NCI-H2196 treated with DMSO at 0.1 percent for 48 hours (cell line): ENCODE measurements around the gene DIAPH3.

Source experiments
- DNase-seq: peaks from one replicate; lab custom pipeline; 2025; ENCODE audit not compliant: unreplicated experiment; lab: John Stamatoyannopoulos, UW

Gene DIAPH3

DNA sequence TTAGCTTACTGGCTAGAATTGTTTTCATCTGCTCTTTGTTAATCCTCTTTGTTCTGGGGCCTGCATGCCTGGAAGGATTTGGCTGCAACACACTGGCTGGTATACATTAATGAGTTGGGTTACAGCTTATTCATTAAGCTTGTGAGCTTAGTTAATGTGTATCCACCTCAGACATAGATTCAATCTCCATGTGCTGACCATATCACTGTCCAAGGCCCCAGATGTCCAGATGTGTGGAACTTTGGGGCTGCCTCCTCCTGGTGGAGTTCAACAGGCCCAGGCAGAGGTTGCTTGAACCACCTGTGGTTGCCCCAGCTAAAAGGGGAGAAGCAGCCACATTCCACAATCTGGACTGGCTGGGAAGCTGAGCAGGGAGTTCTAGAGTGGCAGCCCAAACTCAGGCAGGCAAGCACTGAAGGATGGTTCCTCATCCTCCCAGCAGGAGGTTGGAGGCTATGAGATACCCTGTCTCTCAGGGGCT is 5.4 kb downstream of the DIAPH3 start:
- no peak for DNase-seq

DNA sequence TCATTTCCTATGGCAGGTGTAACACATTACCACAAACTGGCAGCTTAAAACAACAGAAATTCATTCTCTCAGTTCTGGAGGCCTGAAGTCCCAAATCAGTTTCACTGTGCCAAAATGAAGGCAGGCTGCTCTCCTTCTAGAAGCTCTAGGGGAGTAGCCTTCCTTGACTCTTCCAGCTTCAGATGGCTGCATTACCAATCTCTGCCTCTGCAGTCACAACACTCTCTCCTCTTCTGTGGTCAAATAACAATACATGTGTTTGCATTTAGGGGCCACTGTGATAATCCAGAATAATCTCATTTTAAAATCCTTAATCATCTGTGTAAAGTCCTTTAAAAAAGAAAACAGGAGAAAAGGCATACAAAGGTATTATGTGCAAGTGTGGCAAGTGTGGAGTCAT is 7.8 kb downstream of the DIAPH3 start:
- DNase-seq = no peak

DNA sequence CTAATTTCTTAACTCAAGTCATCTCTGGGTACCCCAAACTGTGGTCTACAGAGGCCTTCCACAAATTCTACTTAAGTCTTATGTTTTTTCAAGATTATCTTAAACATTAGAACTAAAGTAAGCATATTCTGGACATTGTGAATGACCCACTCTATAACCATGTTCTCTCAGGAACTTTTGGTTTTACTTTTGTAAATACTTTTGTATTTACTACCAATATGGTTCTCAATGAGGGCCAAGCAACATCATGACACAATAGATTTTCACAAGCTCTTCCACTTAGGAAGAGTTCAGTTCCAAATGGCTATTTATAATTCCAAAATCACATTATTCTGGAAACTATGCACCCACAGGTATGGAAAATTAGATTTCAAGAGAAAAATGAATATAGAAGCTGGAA is 10.8 kb downstream of the DIAPH3 start:
- no peak for DNase-seq

DNA sequence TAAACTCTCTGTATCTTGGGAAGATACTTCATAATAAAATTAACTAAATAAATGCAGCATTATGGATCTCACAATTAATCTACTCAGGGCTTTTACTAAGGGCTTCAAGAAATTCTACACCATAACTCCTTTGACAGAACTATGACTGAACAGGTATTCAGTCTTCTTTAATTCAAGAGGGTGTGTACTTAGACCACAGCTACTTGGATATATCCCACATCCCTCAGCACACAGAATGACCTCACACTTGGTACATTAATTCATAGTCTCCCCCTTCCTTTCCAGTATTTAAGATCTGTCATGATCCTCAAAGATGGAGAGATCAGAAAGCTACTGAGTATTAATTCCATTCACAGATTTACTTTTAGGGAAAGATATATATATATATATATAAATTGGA is 11.6 kb downstream of the DIAPH3 start:
- DNase-seq = no peak

DNA sequence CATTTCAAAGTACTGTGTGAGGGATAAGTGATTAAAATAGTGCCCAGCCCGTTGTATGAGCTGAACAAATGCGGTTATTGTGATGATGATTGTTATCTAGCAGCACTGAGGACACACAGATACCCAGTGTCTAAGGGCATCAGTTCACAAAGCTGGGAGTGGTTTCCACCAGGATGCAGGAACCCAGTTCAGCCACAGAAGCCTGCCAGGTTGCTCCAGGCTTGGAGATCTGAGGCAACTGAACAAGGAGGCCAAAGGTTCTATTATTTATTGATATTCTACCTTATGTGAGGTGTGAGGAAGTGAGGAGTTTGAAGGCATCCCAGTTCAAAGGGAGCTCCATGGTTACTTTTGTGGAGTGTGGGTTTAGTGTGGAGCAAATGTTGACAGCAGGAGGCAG is 13.2 kb downstream of the DIAPH3 start:
- no peak for DNase-seq

DNA sequence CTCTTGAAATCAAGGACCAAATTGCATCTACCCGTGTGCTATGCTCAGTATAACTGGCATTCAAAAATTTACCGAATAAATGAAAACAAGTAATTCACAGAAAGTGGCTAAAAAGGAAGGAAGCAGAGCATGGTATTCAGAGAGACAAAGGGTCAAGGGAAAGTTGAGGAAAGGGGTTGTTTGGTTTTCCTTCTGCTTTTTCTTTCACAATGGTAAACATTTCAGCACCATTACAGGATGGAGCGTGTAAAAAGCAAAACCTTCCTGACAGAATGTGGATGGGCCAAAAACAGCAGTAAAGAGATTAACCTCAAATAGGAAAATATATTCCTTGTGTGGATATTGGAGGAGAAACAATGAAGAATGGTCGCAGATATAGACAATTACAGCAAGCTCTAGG is 14.8 kb downstream of the DIAPH3 start:
- DNase-seq = no peak

DNA sequence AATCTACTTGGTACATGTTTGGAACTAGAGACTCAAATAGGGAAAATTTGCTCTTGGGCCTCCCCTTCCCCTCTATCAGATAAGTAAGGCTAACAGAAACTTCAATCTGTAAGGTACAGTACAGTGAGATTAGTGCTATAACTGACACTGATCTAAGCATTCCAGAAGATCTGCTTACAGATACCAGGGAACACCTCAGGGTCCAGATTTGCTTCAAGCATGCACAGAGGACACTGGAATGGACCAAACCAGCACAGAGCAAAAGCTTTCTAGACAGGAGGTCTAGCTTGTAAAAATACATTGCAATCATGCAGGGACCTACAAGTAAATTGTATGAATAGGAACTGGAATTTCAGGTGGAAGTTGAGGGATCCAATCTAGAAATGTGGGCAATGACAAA is 16.4 kb downstream of the DIAPH3 start:
- DNase-seq = no peak

DNA sequence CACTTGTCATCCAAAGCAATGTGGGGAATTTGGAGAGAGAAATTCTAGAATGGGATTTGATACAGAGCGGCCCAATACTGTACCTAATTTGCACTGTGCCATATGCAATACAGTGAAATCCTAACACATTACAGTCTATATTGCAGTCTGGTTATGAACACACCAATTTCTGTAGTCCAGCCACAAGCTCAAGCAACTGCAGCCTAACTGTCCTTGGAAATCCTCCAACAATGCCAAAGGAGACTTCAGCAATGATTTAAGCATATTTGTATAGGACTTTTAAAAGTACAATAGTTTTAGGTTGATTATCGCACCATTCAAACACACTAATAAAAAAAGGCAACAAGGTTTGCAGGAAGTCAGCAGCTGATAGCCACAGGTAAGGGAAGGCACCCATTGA is 17.3 kb downstream of the DIAPH3 start:
- DNase-seq = no peak

DNA sequence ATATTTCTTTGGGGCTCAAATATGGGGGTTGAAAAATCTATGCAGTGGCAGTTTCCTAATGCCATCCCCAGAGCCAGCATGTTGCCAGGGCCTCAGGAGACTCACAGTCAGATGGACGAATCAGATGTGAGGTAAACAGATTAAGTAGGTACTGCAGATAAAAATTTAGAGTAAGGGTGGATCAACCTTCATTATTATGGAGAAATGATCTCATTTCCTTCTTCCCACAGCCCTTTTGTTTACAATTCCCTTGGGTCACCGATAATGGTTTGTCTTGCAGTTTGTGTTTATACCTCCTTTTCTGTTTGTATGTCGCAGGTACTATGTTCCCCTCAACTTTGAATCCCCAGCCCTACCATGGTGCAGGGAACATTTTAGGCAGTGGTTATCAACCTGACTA is 20.0 kb downstream of the DIAPH3 start:
- no peak for DNase-seq

DNA sequence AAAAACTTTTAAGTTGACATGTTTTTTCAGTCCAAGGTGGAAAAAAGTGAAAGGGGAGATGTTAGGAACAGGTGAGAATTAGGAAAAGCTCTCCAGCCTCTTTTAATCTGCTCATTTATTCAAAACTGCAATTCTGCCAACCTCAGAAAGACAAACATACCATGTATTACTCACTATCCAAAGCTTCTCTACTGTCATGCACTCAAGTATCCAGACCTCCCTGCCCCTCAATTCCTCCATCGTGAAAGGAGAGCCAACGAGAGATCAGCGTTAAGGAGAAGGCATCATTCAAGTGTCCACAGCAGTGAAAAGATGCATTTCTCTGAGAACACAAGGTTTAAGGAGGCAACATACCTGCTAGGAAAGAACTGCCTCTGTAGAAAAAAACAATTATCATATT is 24.5 kb downstream of the DIAPH3 start:
- no peak for DNase-seq

DNA sequence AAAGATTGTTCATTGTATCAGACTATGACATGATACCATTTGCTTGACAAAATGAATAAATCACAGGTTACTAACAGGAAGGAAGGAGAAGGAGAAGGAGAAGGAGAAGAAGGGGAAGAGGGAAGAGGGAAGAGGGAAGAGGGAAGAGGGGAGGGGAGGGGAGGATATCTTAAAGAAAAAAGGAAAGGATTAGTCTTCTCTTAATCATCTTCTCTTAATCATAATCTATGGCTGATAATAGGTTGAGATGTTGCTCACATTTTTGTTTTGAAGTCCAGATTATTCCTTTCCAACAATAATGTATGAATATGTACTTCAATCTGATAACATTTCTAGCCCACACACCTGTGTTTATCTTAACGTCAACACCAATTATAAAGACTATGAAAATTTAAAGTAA is 25.1 kb downstream of the DIAPH3 start:
- DNase-seq = no peak

DNA sequence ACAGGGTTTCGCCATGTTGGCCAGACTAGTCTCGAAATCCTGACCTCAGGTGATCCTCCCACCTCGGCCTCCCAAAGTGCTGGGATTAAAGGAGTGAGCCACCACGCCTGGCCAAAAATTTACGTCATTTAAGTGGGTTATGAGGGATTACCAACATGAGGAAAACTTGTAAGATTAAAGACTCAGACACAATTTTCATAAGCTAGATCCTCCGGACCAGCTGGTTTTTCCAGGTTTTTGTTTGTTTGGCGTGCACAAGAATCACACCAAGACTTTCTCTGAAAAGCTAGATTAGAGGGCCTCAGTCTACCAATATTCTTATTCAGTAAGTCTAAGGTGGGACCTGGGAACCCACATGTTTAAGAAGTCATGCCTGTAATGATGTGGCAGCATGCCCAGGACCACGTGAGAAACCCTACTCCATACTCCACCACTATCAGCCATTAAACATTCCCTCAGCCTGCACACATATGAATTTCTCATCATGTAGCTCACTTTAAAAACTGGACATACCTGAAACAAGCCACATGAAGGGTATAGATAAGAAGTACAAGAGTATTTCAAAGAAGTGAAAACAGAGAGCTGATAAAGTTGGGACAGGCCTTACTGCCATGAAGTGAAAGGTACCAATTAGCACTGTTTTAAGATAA is 25.7 kb downstream of the DIAPH3 start:
- no peak for DNase-seq

DNA sequence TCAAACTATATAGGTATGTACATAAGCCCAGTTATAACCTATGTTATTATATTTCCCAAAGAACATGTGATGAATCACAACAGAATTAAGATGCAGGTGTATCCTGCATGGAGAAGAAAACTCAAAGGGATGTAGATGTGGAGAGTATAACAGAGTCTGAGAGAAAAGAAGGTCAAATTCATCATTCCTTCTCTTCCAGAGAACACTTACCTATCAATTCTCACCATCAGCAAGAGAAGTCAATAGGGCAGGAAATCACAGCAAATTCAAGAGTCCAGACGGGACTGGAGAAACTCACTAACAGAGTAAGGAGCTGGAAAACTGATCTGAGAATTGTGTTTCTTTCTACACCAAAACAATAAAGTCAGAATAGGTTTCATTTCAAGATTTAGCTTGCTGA is 28.4 kb downstream of the DIAPH3 start:
- no peak for DNase-seq

DNA sequence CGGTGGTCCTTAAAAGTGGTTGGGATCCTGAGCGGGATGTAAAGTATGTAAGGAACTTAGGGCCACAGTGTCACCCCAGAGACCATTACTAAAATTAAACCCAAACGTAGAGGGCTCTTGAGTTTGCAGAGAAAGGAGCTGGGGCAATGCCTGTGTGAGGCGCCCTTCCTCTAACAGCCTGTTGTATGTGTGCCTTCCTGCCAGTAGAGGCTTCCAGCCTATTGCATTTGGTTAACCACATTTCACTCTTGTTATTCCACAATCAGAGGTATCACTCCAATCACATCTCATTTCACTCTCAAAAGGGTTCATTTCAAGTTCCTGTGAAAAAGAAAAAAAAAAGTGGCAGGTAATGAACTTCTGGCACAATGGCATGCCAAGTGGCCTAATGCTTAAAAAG is 29.4 kb downstream of the DIAPH3 start:
- no peak for DNase-seq

DNA sequence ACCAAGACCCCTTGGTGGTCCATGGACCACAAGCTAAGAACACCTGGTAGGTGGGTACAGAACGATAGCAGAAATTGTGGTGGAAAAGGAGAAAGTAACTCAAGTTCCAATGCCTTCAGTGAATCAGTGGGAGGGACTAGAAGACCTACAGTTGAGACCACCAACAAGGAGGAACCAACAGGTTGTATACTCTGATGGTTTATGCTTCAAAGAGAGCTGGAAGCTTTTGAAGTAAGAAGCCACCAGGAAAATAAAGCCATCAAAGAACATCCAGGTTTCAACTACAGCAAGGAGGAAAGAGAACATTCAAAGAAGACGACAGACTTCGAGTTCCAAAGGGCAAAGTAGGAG is 42.4 kb downstream of the DIAPH3 start:
- DNase-seq = no peak

DNA sequence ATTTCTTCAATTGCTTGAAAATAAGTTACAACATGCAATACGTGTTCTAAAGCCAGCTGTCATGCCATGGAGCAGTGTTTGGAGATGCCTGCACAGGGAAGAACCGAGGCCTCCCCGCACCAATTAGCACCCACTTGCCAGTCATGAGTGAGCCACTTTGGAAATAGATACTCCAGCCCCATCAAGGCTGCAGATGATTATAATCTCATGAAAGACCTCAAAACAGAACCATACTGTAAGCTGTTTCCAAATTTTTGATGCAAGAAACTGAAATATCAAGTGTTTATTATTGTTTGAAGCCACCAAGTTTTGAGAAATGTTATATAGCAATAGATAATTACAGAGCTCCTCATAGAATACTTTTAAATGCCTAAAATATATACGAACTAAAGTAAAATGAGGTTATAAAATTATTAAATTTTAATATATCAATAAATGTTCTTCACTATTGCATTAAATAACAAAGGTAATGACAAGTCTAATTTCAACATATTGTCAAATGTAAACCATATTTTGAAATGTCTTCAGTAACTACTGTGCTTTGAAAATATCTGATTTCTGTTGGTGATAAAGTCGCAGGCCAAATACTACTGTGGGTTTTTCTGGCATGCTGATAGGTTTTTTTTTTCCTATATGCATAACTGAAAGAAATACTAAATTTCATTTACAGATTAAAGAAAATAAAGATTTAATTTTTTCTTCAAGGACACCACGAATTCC is 43.0 kb downstream of the DIAPH3 start:
- DNase-seq = no peak

DNA sequence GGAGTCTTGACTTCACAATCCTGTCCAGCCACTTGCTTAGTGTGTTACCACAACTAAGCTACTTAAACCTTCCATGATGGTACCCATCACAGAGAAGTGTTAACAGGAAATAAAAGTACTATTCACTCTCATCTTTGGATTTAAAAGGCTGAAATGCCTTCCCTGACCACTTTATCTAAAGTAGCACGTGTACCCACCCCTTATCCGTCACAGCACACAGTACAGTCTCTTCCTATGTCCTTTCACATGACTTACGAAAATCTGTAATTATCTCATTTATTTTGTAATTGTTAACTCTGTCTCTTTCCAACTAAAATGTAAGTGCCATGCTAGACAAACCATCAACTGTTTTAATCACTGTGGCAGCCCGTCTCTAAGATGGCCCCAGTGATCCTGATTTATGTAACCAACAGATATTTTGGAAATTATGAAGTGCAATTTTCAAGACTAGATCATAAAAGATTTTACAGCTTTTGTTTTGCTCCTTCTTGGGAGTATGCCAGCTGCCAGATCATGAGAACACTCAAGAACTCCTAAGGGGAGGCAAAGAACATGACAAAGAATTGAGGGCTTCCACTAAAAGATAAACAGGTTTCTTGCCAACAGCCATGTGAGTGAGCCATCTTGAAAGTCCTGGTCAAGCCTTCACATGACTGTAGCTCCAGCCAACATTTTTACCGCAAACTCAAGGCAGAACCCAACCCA is 44.9 kb downstream of the DIAPH3 start:
- DNase-seq = no peak

DNA sequence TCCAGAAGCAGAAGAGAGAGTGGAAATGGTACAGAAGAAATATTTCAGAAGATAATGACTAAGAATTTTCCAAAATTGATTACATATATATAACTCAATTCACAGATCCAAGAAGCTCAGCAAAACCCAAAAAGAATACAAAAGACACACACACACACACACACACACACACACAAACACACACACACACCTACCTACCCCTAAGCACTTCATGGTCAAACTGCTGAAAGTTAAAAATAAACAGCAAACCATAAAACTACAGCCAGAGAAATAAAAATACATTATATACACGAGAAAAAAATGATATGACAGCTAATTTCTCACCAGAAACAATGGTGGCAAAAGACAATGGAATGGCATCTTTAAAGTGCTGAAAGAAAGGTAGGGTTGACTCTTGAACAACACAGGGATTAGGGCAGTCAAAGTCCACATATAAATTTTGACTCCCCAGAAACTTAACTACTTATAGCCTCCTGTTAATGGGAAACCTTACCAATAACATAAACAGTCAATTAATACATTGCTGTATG is 49.2 kb downstream of the DIAPH3 start:
- no peak for DNase-seq

DNA sequence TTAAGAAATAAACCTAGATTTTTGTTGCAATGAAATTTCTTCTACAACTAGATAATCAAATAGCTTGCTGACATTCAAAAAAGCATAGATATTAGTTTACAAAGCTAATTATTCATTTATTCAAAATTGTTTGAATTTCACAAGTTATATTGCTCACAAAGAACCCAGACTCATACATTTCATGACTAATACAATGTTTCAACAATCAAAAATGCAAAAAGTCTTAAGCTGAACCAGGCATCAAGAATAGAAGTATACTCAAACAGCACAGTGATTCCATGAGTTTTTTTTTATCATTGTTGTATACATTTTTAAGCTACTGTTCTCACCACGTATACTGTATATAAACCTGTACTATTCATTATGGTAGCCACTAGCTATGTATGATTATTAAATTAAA is 51.0 kb downstream of the DIAPH3 start:
- DNase-seq = no peak

DNA sequence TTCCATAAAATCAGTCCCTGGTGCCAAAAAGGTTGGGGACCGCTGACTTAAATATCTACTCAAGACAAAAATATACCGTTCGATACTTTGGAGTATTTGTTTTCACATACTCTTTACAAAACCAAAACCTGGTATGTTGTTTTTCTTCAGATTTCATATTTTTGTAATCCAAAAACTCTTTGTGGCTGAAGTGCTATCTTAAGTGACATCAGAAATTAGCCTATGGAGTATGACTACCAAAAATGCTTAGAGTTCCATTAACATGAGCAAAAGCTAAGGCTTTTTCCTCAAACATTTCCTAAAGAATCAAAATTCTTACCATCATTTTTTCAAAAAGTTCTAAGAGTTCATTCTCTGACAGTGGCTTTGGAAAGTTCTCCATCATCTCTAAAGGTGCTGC is 52.0 kb downstream of the DIAPH3 start:
- DNase-seq = no peak

DNA sequence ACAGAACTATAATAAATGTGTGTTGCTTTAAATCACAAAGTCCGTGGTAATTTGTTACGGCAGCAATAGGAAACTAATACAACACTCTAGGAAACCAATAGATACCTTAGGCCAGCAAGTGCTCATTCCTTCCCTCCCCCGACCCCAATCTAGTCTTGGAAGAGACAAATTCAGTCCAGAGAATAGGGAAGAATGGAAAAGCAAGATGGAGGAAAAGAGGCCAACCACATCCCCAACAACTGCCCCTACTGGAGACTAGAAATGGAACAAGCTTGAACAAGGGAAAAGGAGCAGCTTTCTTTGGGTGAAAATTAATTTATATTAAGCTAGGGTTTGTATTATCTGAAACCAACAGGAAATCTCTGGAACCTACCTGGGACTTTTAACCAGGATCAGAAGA is 54.4 kb downstream of the DIAPH3 start:
- DNase-seq = no peak

DNA sequence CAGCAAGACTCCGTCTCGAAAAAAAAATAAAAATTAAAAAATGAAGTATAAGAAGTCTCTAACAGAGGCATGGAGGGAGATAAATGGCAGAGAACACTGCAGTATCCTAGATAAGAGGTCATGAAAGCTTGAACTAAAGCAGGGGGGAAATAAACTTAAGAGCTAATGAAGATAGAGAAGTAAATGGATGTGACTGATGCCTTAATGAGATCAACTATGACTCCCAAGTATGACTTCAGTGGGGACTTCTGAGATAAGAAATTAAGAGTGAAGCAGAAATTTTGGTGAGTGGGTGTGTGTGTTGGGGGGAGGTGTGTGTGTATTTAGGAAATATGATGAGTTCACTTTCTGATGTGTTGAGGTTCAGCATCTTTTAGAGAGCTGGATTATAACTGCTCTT is 55.1 kb downstream of the DIAPH3 start:
- no peak for DNase-seq
